Activated CD4-positive, alpha-beta T cell treated with anti-CD3 and anti-CD28 coated beads for 48 hours (primary cell): ENCODE measurements around the gene MEN1.
"Not testable (repeated sequence)": the region's sequence is repeated elsewhere in the genome, so short reads cannot be mapped to it uniquely, and the experiment has no call there.

Experiments
- DNase-seq: peaks from one replicate; pipeline ENCODE4 v3.0.0-alpha.2; 2020

Gene MEN1

GRCh38 chr11:64810271-64810890 is at the start of gene MEN1:
TSS of gene MEN1 (minus strand) at chr11:64810551. CDS start at chr11:64810109, 442 bp downstream.
- DNase-seq = peak; percentile 90

GRCh38 chr11:64859542-64860414 is 49.4 kb upstream of the MEN1 start:
- DNase-seq = peak; percentile 80

- peak; percentile 73 for DNase-seq
These were observed 48.3 kb upstream of the MEN1 start for GRCh38 chr11:64858467-64859263.

GRCh38 chr11:64857485-64857884 is 47.1 kb upstream of the MEN1 start:
- DNase-seq = no peak

GRCh38 chr11:64856382-64857227 is 46.3 kb upstream of the MEN1 start:
- peak; percentile 82 for DNase-seq

GRCh38 chr11:64855596-64856304 is 45.4 kb upstream of the MEN1 start:
- no peak for DNase-seq

GRCh38 chr11:64854534-64855502 is 44.5 kb upstream of the MEN1 start:
- DNase-seq = no peak

GRCh38 chr11:64854157-64854533 is 43.8 kb upstream of the MEN1 start:
- DNase-seq = no peak

- DNase-seq = no peak
These were observed 43.4 kb upstream of the MEN1 start for GRCh38 chr11:64853709-64854108.

- no peak for DNase-seq
These were observed 42.6 kb upstream of the MEN1 start for GRCh38 chr11:64852804-64853509.

GRCh38 chr11:64851831-64852351 is 41.5 kb upstream of the MEN1 start:
- DNase-seq = no peak

- peak; percentile 65 for DNase-seq
These were observed 40.7 kb upstream of the MEN1 start for GRCh38 chr11:64850979-64851567.

- DNase-seq = no peak
These were observed 39.4 kb upstream of the MEN1 start for GRCh38 chr11:64849598-64850356.

- DNase-seq = no peak
These were observed 38.7 kb upstream of the MEN1 start for GRCh38 chr11:64848826-64849597.

- no peak for DNase-seq
These were observed 38.0 kb upstream of the MEN1 start for GRCh38 chr11:64848214-64848825.

- DNase-seq = peak; percentile 96
These were observed 36.8 kb upstream of the MEN1 start for GRCh38 chr11:64846998-64847666.

- not testable (repeated sequence) for DNase-seq
These were observed 35.4 kb upstream of the MEN1 start for GRCh38 chr11:64845776-64846129.
